Measurements from ENCODE around the gene ITGAD. TPM values are rescaled to one million over a fixed set of nuclear protein-coding genes. Genes with fewer than 3 reads are reported as not detected.

The ITGAD gene
- total and polyA plus RNA-seq, 8 donors, result 0.04 to 0.35 (median 0.24) TPM; not detected in 2

- DNase-seq (no peak), ATAC-seq (no peak)
- no peaks in the 10 kb centered on the region for H3K27me3 ChIP-seq
- peaks cover 0 to 3% of the 10 kb centered on the region in 2 donors for H3K9me3 ChIP-seq
- no peaks in the 10 kb centered on the region for H3K36me3 ChIP-seq
- no peak overlapping the region for H3K27ac ChIP-seq
- H3K4me3 ChIP-seq, result no peak overlapping the region
- intact Hi-C loops (cut with DNase I), result no loop called here
- TF ChIP-seq, protein P1, sequence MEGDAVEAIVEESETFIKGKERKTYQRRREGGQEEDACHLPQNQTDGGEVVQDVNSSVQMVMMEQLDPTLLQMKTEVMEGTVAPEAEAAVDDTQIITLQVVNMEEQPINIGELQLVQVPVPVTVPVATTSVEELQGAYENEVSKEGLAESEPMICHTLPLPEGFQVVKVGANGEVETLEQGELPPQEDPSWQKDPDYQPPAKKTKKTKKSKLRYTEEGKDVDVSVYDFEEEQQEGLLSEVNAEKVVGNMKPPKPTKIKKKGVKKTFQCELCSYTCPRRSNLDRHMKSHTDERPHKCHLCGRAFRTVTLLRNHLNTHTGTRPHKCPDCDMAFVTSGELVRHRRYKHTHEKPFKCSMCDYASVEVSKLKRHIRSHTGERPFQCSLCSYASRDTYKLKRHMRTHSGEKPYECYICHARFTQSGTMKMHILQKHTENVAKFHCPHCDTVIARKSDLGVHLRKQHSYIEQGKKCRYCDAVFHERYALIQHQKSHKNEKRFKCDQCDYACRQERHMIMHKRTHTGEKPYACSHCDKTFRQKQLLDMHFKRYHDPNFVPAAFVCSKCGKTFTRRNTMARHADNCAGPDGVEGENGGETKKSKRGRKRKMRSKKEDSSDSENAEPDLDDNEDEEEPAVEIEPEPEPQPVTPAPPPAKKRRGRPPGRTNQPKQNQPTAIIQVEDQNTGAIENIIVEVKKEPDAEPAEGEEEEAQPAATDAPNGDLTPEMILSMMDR (IDR thresholded peaks at IDR 0.05), result no peak
- peaks cover 0 to 15% of the 10 kb centered on the region in 2 donors for H3K4me1 ChIP-seq
Observed at GRCh38 chr16:31402687-31403086, 9.6 kb downstream of the ITGAD start.

DNA sequence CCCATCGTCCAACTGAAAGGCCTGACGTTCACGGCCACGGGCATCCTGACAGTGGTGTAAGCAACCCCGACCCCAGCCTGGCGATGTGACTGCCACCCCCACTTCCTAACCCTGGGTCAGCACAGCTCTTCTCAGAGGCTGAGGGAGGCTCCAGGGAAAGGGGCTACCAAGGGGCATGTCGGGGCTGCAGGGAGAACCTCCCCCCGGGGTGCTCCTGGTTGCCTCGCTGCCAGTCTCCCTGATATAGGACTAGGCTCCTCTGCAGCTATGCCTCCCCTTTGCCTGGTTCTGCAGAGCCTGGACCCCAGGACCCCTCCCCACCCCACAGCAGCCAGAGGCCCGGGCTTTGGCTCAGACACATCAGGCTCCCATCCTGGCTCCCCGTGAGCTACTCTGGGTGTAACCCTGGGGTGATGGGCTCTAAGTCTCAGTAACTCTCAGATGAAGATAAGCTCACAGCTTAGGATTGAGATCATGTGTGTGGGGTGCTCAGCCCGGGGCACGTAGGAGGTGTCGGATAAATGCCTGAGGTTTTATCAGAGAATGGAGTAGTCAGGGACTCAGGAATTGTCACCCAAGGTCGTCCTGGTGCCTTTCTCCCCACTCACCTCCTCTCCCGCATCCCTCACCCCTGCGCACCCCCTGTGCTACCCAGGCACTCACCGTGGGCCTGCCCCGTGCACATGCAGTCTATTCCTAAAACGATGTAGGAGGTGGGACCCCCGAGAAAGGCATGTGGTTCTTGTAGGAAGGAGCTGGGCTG lies 10.6 kb downstream of the ITGAD start:
- Histone ChIP-seq H3K4me1 (peaks cover 0 to 15% of the 10 kb centered on the region in 2 donors), H3K27me3 (peaks cover 0 to 10% of the 10 kb centered on the region in 2 donors), H3K4me3 (peak overlapping the region in 1 of 2 donors; percentile 9), H3K27ac (no peak overlapping the region), H3K9me3 (peaks cover 0 to 3% of the 10 kb centered on the region in 2 donors), H3K36me3 (no peaks in the 10 kb centered on the region)
- TF ChIP-seq, protein P1 (IDR thresholded peaks at IDR 0.05), result no peak
- DNase-seq (no peak), ATAC-seq (no peak)
- intact Hi-C loops (cut with DNase I), result no loop called here

DNA sequence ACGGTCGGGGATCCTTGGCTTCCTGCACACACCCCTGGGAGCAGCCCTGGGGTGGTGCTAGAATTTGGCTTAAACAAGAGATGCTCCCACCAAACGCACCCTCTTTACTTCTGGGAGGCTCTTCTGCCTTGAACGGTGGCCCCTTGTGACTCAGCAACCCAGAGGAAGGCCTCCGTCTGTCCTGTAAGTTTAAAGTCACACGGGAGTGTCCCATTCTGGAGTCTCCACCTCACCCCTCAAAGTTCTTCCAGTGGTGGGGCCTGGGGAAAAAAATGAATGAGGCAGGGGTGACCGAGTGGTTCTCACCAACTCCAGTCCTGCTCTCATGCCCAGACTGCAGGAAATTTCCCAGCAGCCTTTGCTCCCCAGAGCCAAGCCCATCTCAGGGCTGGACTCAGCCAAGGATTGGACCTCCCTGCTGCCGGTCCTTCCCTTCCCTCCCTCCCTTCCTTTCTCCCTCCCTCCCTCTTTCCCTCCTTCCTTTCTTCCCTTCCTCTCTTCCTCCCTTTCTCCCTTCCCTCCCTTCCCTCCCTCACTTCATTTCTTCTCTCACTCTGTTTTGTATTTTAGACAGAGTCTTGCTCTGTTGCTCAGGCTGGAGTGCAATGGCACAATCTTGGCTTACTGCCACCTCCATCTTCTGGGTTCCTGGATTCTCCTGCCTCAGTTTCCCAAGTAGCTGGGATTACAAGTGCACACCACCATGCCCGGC lies 11.4 kb downstream of the ITGAD start:
- Histone ChIP-seq H3K4me3 (peak overlapping the region in 1 of 2 donors; percentile 9), H3K9me3 (peaks cover 0 to 3% of the 10 kb centered on the region in 2 donors), H3K4me1 (peaks cover 0 to 13% of the 10 kb centered on the region in 2 donors), H3K27me3 (peaks cover 0 to 13% of the 10 kb centered on the region in 2 donors), H3K36me3 (no peaks in the 10 kb centered on the region), H3K27ac (no peak overlapping the region)
- no peak for DNase-seq
- ATAC-seq, result peak; percentile 50
- intact Hi-C loops (cut with DNase I), result no loop called here
- TF ChIP-seq, protein P1 (IDR thresholded peaks at IDR 0.05), result no peak

GRCh38 chr16:31407406-31407805 lies 14.3 kb downstream of the ITGAD start:
- Histone ChIP-seq H3K4me1 (no peaks in the 10 kb centered on the region), H3K27me3 (peaks cover 0 to 13% of the 10 kb centered on the region in 2 donors), H3K36me3 (no peaks in the 10 kb centered on the region), H3K27ac (no peak overlapping the region), H3K4me3 (no peak overlapping the region), H3K9me3 (no peaks in the 10 kb centered on the region)
- no peak for ATAC-seq
- TF ChIP-seq, protein P1 (IDR thresholded peaks at IDR 0.05), result no peak
- DNase-seq, result no peak
- intact Hi-C loops (cut with DNase I), result no loop called here

DNA sequence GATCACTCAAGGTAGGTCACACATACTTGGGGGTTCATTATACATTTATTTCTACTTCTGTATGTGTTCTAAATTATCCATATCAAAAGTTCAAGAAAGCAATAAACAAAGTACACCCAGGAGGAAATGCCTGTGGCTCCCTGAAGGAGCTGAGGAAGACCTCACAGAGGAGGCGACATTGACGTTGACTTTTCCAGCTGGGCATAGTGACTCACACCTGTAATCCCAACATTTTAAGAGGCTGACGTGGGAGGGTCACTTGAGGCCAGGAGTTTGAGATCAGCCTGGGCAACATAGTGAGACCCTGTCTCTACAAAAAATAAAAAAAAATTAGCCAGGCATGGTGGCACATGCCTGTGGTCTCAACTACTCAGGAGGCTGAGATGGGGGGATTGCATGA lies 16.3 kb downstream of the ITGAD start:
- ATAC-seq (no peak), DNase-seq (no peak)
- TF ChIP-seq, protein P1 (IDR thresholded peaks at IDR 0.05), result no peak
- Histone ChIP-seq H3K36me3 (no peaks in the 10 kb centered on the region), H3K9me3 (no peaks in the 10 kb centered on the region), H3K27ac (no peak overlapping the region), H3K27me3 (peaks cover 0 to 14% of the 10 kb centered on the region in 2 donors), H3K4me1 (no peaks in the 10 kb centered on the region), H3K4me3 (no peak overlapping the region)
- intact Hi-C loops (cut with DNase I), result no loop called here
